Measurements from ENCODE around the gene ABHD16A. TPM values are rescaled to one million over a fixed set of nuclear protein-coding genes. Genes with fewer than 3 reads are reported as not detected.

ABHD16A gene
- total RNA-seq, 1 experiment from 2014 or later, result 89.9 TPM

DNA sequence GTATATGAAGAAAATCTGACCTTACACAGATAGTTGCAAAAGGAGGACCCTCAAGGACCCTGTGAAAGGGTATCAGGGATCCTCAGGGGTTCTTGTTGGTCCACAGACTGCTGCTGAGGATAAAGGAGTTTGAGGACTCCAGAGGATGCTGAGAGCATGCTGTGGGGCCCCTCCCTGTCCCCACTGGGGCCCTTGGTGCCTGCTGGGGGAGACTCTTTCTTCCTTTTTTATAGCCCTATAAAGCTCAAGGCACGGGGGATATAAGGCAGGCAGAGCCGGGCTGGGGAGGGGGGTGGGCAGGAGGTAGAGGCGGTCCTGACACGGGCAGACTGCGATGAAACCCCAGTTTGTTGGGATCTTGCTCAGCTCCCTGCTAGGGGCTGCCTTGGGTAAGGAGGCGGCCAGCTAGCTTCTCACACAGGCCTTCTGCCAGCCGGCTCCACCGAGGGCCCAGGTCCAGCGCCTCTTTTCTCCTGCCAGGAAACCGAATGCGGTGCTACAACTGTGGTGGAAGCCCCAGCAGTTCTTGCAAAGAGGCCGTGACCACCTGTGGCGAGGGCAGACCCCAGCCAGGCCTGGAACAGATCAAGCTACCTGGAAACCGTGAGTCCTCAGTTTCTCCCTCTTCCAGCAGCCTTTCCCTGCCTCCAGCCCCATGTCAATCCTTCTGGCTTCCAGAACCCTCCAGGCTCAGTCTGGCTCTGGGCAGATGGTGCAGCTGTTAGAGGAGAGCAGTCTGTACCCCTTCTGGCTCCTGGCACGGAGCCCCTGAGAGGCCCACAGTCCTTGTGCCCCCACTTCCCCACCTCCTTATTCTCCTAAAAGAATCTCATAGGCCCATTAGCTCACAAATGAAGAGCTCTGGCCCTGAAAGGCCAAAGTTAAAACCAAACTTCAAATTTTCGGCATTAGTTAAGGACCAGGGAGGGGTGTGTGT, 12.2 kb upstream of the ABHD16A start, which contains the start of gene LY6G6D:
Gene LY6G6D (plus strand): TSS at position 327 of the 937 bp plus-strand sequence. CDS start 8 bp downstream, at position 335.
- CTCF ChIA-PET, result interaction anchor here (0.7 to 1.9 kb wide), 4 partner anchors 15 to 107 kb away, joined by 4 to 9 read pairs (median 6); partner anchors contain the start of gene DDAH2
- no peak for DNase-seq
- Mint-ChIP-seq H3K9me3 (ENCODE audit: low read depth, unreplicated experiment) (no peaks in the 10 kb centered on the region), H3K27me3 (ENCODE audit: unreplicated experiment) (peaks cover 28% of the 10 kb centered on the region), H3K4me1 (ENCODE audit: low read depth, unreplicated experiment) (peaks cover 53% of the 10 kb centered on the region), H3K27ac (ENCODE audit: unreplicated experiment) (no peak within 1 kb of the TSS), H3K4me3 (ENCODE audit: low read depth, unreplicated experiment) (no peak within 1 kb of the TSS), H3K36me3 (ENCODE audit: insufficient read depth, unreplicated experiment) (peaks cover 10% of the 10 kb centered on the region)
- BruUV-seq (replicated peaks), result no TSS peak
- intact Hi-C loops (cut with micrococcal nuclease; ENCODE audit: unreplicated experiment), result no loop called here
- TF ChIP-seq, protein P1, sequence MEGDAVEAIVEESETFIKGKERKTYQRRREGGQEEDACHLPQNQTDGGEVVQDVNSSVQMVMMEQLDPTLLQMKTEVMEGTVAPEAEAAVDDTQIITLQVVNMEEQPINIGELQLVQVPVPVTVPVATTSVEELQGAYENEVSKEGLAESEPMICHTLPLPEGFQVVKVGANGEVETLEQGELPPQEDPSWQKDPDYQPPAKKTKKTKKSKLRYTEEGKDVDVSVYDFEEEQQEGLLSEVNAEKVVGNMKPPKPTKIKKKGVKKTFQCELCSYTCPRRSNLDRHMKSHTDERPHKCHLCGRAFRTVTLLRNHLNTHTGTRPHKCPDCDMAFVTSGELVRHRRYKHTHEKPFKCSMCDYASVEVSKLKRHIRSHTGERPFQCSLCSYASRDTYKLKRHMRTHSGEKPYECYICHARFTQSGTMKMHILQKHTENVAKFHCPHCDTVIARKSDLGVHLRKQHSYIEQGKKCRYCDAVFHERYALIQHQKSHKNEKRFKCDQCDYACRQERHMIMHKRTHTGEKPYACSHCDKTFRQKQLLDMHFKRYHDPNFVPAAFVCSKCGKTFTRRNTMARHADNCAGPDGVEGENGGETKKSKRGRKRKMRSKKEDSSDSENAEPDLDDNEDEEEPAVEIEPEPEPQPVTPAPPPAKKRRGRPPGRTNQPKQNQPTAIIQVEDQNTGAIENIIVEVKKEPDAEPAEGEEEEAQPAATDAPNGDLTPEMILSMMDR (IDR thresholded peaks at IDR 0.05; ENCODE audit: unreplicated experiment), result no peak

DNA sequence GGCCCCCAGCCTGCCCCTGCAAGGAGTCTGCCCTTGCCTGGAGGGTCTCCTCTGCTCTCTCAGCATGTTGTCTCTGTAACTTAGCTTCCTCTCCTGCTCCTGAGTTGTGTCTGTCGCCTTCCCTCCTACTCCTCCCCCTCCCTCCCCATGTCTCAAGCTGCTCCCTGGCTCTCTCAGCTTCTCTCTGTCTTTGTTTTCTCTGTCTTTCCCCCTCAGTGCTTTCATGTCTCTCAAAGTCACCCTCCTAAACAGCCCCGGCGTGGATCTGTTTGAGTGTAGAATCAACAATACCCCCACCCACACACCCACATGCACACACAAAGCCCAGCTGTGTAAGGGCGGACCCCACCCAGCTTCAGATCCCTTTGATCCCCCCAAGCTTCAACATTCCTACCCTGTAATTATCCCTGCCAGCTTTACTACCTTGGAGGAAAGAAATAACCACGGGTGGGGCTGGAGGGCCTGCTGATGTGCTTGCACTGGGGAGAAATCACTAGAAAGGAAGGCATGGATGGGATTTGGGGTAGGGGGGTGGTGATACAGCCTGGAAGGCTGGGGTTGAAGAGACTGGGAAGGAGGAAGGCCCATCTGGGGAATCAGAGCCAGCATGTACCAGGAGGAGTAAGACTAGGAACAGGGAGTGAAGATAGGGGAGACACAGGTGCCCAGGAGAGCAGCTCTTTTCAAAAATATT, 11.0 kb upstream of the ABHD16A start:
- Mint-ChIP-seq H3K4me3 (ENCODE audit: low read depth, unreplicated experiment) (no peak overlapping the region), H3K36me3 (ENCODE audit: insufficient read depth, unreplicated experiment) (peaks cover 10% of the 10 kb centered on the region), H3K9me3 (ENCODE audit: low read depth, unreplicated experiment) (no peaks in the 10 kb centered on the region), H3K4me1 (ENCODE audit: low read depth, unreplicated experiment) (peaks cover 43% of the 10 kb centered on the region), H3K27me3 (ENCODE audit: unreplicated experiment) (peaks cover 26% of the 10 kb centered on the region), H3K27ac (ENCODE audit: unreplicated experiment) (no peak overlapping the region)
- BruUV-seq (replicated peaks), result no TSS peak
- CTCF ChIA-PET, result interaction anchor here (0.7 to 1.9 kb wide), 4 partner anchors 11 to 21 kb away, joined by 3 to 9 read pairs (median 4); partner anchors contain the start of genes ABHD16A and DDAH2
- DNase-seq, result no peak
- TF ChIP-seq, protein P1 (IDR thresholded peaks at IDR 0.05; ENCODE audit: unreplicated experiment), result no peak
- intact Hi-C loops (cut with micrococcal nuclease; ENCODE audit: unreplicated experiment), result no loop called here

DNA sequence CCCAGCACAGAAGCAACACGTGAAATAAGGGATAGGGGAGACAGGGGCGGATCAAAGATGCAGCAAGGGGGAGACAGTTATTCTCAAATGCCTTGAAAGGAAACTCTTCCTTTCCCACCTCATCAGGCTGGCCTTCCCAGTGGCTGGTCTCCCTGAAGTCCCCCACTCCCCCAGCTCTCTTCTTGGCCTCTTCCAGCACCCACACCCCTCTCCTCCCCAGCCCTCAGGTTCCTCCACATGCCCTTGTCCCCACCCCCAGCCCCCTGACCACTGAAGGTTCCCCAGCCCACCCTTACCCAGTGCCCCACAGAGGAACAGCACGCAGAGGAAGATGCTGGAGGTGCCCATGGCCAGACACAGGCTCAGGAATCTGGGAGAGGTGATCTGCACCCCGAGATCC, 10.3 kb upstream of the ABHD16A start:
- no TSS peak for BruUV-seq (replicated peaks)
- TF ChIP-seq, protein P1 (IDR thresholded peaks at IDR 0.05; ENCODE audit: unreplicated experiment), result no peak
- Mint-ChIP-seq H3K27me3 (ENCODE audit: unreplicated experiment) (peaks cover 26% of the 10 kb centered on the region), H3K4me1 (ENCODE audit: low read depth, unreplicated experiment) (peaks cover 37% of the 10 kb centered on the region), H3K9me3 (ENCODE audit: low read depth, unreplicated experiment) (no peaks in the 10 kb centered on the region), H3K4me3 (ENCODE audit: low read depth, unreplicated experiment) (no peak overlapping the region), H3K36me3 (ENCODE audit: insufficient read depth, unreplicated experiment) (peaks cover 8% of the 10 kb centered on the region), H3K27ac (ENCODE audit: unreplicated experiment) (no peak overlapping the region)
- intact Hi-C loops (cut with micrococcal nuclease; ENCODE audit: unreplicated experiment), result no loop called here
- DNase-seq, result no peak
- CTCF ChIA-PET, result interaction anchor here (0.7 to 1.9 kb wide), 3 partner anchors 14 to 25 kb away, joined by 3 to 20 read pairs (median 4); partner anchors contain the start of gene MSH5

DNA sequence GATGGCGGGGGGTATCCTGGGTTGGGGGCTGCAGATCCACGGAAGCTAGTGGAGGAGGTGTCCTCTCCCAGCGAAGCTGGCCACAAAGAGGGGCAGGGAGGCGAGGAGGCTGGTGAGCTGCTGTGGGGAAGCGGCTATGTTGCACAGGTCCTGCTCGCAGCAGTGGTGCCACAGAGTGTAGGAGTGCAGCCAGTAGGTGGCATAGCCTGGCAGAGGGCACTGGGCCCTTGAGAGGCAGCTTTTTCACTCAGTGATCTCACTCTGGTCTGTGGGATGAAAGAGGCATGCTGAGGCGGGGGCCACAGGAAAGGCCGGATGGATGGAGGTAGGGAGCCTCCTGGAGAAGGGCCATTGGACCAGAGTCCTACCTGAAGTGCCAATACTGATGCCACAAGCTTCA, 9.2 kb upstream of the ABHD16A start:
- TF ChIP-seq, protein P1 (IDR thresholded peaks at IDR 0.05; ENCODE audit: unreplicated experiment), result peak; percentile 54
- intact Hi-C loops (cut with micrococcal nuclease; ENCODE audit: unreplicated experiment), result no loop called here
- H3K36me3 Mint-ChIP-seq (ENCODE audit: insufficient read depth, unreplicated experiment), result peaks cover 3% of the 10 kb centered on the region
- no peaks in the 10 kb centered on the region for H3K9me3 Mint-ChIP-seq (ENCODE audit: low read depth, unreplicated experiment)
- BruUV-seq (replicated peaks), result no TSS peak
- no peak overlapping the region for H3K4me3 Mint-ChIP-seq (ENCODE audit: low read depth, unreplicated experiment)
- peaks cover 26% of the 10 kb centered on the region for H3K27me3 Mint-ChIP-seq (ENCODE audit: unreplicated experiment)
- H3K4me1 Mint-ChIP-seq (ENCODE audit: low read depth, unreplicated experiment), result peaks cover 25% of the 10 kb centered on the region
- no peak overlapping the region for H3K27ac Mint-ChIP-seq (ENCODE audit: unreplicated experiment)
- CTCF ChIA-PET, result interaction anchor here (0.5 to 2.2 kb wide), 9 partner anchors 9 to 124 kb away, joined by 3 to 20 read pairs (median 4); partner anchors contain the start of genes ABHD16A, MSH5 and VWA7
- peak; percentile 71 for DNase-seq
